GM21723 (cell line): ENCODE measurements around the gene BRIP1.
"Not testable (repeated sequence)": the region's sequence is repeated elsewhere in the genome, so short reads cannot be mapped to it uniquely, and the experiment has no call there.

Source experiments
- ATAC-seq: cut with Tn5 transposase; IDR thresholded peaks from one replicate; pipeline ENCODE4 v1.9.1; 2021; ENCODE audit warnings: mild to moderate bottlenecking, moderate library complexity; ENCODE audit not compliant: unreplicated experiment

The BRIP1 gene

DNA sequence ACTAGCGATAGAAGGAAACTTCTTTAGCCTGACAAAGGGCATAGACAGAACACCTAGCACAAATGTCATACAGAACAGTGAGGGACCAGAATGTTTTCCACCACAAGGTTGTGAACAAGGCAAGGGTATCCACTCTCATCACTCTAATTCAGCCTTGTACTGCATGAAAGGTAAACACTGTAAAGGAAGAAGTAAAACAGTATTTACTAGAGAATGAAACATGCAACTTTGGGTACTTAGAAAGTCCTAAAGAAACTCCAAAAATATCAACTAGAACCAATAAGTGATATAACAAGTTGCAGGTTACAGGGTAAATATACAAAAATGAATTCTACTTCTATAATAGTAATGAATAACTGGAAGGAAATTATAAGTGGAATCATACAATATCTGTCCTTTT is 32.2 kb downstream of the BRIP1 start:
- ATAC-seq = no peak

DNA sequence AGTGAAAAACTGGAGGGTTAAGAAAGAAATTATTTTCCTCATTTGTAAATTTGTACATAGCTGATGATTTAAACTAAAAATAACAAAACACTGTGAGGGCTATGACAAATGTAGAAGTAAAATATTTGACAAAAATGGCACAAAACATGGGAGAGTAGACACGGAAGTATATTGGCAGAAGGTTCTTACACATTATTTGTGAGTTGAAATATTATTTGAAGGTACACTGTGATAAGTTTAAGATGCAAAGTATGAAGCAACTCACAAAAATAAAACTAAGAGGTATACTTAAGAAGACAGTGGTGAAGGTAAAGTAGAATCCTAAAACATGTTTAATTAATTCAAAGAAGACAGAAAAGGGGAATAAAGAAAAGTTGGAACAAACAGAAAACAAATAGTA is 34.6 kb downstream of the BRIP1 start:
- ATAC-seq = no peak

DNA sequence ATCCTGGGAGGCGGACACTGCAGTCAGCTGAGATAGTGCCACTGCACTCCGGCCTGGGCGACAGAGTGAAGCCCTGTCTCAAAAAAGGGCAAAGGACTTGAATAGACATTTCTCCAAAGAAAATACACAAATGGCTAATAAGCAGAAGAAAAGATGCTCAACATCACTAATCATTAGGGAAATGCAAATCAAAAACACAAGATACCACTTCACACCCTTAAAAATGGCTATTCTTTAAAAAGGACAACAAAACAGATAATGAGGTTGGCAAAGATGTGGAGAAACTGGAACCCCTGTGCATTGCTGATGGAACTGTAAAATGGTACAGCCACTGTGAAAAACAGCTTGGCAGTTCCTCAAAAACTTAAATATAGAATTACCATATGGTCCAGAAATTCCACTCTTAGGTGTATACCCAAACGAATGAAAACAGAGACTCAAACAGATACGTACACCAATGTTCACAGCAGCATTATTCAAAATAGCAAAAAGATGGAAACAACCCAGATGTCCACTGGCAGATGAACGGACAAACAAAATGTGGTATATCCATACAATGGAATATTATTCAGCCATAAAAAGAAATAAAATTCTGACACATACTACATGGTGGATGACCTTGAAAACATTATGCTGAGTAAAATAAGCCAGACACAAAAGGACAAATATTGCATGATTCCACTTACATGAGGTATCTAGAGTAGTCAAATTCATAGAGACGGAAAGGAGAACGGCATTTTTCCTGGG is 35.5 kb downstream of the BRIP1 start:
- ATAC-seq = no peak

DNA sequence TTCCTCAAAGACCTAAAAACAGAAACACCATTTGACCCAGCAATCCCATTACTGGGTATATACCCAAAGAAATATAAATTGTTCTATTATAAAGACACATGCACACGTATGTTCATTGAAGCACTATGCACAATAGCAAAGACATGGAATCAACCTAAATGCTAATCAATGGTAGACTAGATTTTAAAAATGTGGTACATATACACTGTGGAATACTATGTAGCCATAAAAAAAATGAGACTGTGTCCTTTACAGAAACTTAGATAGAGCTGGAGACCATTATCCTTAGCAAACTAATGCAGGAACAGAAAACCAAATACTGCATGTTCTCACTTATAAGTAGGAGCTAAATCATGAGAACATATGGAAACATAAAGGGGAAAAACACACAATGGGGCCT is 36.5 kb downstream of the BRIP1 start:
- not testable (repeated sequence) for ATAC-seq

DNA sequence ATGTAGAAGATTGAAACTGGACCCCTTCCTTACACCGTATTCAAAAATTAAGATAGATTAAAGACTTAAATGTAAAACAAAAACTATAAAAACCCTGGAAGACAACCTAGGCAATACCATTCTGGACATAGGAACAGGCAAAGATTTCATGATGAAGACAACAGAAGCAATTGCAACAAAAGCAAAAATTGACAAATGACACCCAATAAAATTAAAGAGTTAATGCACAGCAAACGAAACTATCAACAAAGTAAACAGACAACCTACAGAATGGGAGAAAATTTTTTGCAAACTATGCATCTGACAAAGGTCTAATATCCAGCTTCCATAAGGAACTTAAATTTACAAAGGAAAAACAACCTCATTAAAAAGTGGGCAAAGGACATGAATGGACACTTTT is 37.1 kb downstream of the BRIP1 start:
- ATAC-seq = not testable (repeated sequence)

DNA sequence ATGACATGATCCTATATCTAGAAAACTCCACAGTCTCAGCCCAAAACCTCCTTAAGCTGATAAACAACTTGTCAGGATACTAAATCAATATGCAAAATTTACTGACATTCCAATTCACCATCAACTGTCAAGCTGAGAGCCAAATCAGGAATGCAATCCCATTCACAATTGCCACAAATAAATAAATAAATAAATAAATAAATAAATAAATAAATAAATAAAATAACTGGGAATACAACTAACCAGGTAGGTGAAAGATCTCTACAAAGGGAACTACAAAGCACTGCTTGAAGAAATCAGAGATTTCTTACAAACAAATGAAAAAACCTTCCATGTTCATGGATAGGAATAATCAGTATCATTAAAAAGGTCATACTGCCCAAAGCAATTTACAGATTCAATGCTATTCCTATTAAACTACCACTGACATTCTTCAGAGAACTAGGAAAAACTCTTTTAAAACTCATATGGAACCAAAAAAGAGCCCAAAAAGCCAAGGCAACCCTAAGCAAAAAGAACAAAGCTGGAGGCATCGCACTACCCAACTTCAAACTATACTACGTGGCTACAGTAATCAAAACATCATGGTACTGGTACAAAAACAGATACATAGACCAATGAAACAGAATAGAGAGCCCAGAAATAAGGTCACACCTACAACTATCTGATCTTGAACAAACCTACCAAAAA is 37.7 kb downstream of the BRIP1 start:
- ATAC-seq = no peak

DNA sequence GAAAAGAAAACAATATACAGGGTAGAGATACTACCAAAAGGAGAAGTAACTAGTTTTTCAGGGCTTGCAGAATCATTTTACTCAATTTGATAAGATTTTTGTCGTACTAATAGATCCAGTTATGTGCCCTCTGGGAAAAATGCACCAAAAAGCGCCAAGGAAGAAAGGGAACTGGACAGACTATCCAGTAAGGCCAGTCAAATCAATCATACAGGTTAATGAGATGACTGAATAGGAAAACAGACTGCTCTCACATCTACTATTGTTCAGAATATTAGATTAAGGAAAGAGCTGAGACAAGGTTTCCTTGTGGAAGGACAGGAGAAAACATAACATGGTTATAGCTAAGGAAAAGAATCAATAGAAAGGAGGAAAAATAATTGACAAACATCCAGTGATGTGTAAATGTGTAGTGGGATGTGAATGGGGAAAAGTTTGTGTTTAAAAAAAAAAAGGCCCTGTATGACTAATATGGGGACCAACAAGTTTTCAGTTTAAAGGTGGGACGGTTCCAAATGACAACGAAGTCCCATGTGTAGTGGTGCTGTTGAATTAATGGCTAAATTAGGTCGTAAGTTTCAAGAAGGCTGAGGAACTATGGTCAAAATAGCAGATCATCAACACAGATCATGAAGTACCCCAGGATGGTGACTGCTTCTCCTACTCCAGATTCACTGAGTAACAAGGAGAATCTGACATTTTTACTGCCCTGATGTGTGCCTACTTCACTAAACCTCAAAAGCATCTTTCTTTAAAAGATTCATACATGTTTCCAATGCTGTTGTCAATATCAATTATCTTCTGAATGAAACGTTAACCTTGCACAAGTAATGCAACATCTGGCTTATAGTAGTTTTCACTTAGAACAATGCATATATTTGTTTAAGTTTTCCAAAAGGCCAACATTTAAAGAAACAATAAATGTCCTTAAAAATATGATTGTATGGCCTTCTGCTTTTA is 40.7 kb downstream of the BRIP1 start:
- ATAC-seq = no peak

DNA sequence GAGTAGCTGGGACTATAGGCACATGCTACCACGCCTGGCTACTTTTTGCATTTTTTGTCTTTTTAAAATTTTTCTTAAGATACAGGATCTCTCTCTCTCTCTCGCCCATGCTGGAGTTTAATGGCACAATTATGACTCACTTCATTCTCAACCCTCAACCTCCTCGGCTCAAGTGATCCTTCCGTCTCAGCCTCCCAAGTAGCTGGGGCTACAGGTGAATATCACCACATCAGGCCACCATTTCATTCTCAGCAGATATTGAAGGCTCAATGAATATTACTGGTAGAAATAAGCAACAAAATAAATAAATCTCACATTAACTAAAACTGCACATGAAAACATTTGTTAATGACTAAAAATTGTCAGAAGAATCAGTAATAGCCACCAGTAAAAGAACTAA is 41.7 kb downstream of the BRIP1 start:
- ATAC-seq = no peak

DNA sequence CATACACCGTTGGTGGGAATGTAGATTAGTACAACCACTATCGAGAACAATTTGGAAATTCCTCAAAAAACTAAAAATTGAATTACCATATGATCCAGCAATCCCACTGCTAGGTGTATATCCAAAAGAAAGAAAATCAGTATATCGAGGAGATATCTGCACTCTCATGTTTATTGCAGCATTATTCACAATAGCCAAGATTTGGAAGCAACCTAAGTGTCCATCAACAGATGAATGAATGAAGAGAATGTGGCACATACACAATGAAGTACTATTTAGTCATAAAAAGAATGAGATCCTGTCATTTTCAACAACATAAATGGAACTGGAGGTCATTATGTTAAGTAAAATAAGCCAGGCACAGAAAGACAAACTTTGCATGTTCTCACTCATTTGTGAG is 44.1 kb downstream of the BRIP1 start:
- ATAC-seq = not testable (repeated sequence)

DNA sequence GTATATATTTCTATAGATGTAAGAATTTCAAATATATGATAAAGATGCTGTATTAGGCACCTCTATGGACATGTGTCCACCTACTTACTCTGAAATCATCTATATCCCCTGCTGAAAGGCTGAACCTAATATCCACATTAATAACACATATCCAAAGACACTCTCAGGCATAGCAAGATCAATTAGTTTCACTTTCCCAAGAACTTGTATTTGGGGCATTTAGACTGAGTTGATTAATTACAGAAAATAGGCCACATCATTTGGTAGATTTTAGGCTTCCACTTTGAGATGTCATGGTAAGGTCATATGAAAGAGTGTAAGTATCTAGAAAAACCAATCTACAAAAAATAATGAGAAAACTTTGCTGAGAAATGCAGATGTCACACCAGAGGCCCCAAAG is 45.1 kb downstream of the BRIP1 start:
- no peak for ATAC-seq

DNA sequence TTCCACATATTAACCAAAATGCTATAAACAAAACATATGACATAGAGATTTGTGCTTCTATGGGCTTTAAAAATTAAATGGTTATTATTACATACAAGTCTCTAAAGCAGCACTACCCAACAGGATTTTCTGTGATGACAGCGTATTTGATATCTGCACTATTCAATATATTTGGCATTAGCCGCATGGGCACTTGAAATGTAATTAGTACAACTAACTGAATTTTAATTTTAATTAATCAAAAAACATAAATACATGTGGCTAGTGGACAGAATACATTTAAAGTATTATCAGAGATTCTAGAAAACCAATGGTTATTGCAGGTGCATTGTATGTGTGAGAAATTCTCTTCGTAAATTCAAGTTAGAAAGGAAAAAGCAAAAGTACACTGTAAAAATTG is 45.9 kb downstream of the BRIP1 start:
- ATAC-seq = no peak

DNA sequence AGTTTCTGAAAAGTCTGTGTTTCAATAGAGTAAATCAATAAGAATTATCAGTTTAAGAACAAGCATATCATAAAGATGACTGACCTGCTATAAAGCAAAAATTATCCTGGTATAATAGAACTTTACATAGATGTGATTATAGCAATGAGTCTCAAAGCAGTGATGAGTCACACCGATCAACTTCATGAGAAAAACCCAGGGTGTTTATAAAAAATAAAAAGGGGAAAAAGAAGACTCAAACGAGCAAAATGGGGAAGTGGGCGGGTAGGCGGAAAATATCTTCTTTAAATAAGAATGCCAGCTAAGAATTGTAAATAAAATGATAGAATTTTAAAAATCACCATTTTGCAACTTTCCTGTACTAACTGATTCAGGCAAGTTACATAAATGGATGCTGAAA is 46.8 kb downstream of the BRIP1 start:
- ATAC-seq = no peak

DNA sequence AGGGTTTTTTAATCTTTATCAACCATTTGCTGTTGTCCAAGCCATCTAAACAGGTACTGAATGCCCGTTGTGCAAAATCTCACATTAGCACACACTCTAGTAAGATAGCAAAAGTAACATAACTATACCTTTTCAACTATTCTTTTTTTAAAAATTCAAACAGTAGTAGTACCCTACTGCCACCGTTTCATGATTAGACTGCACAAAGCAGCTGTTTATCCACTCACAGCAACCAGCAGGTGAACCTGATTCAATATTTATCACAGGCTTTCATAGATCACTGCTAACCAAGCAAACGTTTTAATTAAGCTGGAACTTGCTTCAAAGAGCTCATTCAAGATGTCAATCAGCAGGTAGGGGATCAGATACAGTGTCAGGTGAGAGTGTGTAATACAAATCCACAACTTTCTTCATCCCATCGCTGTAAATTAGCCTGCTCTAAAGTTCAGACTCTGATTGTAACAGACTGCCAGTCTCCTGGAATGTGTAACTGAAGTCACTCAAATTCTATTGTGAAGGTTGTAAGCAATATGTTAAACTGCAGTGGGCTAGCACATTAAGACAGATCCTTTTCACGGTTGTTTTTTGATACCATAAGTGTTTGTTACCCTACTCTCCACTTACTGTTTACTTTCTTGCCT is 47.3 kb downstream of the BRIP1 start:
- no peak for ATAC-seq

DNA sequence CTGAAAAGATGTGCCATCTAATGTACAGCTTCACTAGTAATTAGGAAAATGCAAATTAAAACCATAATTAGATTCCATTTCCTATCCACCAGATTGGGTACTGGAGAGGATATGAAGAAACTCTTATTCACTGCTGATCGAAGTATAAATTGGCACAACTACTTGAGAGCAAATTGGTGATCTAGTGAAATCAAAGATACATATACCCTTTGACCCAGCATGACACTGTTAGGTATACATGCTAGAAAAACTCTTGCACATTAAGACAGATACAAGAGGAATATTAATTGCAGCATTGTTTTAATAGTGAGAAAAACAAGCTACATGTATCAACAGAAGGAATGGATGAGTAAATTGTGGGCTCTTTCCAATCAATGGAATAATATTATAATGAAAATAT is 48.8 kb downstream of the BRIP1 start:
- ATAC-seq = no peak

DNA sequence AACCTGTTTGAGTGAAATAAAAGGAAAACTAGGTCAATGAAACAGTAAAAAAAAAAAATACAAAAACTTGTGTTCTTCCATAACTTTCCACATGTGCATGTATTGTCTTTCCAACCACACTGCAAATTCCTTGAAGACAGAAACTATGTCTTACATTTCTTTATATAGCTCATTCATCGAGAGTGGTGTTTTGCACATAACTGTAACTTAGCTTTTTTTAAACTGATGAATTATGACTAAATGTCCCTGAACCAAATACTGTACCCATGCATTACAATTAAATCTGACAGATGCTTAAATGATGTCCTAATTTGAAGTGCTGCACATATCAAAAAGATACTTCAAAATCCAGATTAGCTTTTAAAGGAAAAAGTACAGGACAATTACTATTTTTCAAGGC is 50.1 kb downstream of the BRIP1 start:
- no peak for ATAC-seq

DNA sequence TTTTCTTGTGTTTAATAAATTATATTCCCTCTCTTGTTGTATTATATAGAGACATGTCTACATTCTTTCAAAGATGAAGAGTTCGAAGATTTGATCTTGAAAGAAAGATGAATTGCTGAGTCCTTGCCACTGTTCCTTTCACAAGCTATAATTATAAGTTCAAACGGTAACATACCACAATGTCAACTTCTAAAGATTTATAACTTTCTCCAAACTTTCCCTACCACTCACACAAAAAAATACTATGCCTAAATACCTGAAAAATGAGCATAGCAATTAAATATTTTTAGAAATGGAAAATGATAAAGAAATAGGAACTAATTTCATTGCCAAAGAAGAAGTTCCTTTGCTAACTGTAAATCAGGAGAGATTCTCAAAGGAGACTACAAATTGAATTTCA is 50.6 kb downstream of the BRIP1 start:
- ATAC-seq = no peak

DNA sequence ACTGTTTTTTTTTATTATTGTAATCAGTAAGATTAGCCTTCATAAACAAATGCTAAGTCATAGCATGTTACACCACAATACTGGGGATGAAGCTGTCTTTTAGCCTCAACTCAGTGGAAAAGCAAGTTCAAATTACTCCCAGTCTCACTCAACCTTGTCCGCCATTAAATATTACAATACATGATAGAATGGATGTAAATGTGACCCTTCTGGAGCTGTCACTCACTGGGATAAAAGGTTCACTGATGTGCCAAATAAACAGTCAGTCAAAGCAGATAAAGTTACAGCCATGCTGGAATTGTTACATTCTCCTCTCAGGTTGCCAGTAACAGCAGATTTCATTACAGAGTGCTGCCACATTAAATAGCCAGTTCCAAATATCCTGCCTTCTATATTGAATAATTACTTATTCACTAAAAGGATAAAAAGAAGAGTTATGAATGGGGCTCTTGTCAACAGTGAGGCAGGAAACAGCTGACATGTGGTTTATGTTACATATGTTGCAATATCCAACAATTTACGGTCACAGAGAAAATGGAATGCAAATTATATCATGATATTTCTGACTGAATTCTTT is 53.4 kb downstream of the BRIP1 start:
- ATAC-seq = no peak

DNA sequence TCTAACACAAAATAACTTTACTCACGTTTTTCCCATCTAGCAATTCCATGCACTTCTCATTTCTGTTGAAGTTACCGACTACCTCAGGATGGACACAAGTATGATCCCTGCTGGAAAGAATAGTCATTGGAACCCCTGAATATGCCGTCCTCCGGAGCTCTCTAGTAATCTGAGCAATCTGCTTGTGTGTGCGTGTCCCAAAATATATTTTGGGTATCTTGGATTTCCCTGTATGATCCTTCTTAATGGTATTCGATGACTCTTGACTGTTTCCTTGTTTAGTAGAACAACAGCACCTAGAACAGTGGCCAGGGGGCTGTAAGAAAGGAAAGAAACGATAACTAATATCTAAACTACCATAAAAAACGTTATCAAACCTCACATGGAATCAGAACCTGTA is 54.9 kb downstream of the BRIP1 start:
- ATAC-seq = no peak

DNA sequence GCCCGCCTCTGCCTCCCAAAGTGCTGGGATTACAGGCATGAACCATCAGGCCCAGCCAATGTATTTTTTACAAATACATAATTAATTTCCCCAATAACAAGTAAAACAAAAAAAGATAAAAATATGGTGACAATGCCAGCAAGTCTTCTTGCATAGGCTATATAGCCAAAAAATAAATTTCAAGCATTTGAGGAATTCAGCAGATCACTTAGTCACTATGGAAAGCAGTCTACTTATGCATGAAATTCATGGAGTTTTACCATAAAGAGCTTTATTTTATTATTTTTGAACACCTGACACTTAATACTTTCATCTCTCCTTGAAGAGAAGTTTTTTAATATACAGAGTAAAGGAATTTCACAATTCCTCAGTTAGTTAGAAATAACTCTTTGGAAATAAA is 56.4 kb downstream of the BRIP1 start:
- no peak for ATAC-seq

DNA sequence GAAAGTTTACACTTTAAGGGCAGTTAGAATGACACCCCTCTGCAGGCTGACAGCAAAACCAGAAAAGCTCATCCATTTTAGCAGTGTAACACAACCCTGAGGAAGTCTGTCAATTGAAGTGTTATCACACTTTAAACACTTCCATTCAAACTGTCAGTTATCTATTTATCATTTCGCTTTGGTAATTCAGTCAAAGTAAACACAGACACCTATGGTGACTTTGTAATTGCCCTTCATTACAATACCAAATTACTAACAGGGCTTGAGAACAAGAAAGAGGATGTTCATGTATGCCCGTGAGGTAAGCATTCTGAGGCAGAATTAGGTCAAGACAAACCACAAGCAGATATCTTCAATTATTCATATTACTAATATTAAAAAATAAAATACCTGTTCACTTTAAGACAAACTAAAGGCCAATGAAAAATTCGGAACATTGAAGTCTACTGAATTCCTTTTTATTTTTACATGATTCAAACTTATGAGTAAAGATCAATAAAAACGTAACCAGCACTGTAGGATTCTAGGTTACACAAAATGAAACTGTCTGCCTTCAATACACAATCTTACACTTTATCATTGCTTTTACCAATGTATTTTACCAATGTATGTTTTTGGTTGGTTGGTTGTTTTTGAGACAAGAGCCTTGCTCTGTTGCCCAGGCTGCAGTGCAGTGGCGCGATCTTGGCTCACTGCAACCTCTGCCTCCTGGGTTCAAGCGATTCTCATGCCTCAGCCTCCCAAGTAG is 57.1 kb downstream of the BRIP1 start:
- ATAC-seq = no peak
